Measurements from ENCODE around the gene SSTR3. TPM values are rescaled to one million over a fixed set of nuclear protein-coding genes. Genes with fewer than 3 reads are reported as not detected.
"Not testable (repeated sequence)": the region's sequence is repeated elsewhere in the genome, so short reads cannot be mapped to it uniquely, and the experiment has no call there.

Gene SSTR3
- 1 to 10 TPM in 1 of 4 donors, under 1 TPM in 3; 0.83 to 1.1 (median 0.88) TPM for polyA plus RNA-seq (ENCODE audit: insufficient read length in 4 of 4)

- no peak for DNase-seq (ENCODE audit: low read depth in 4 of 4, low spot score in 2 of 4)
Measured at GRCh38 chr22:37212174-37212906, at the start of gene SSTR3. Gene SSTR3 (minus strand): TSS chr22:37212477. CDS start chr22:37207803, 4,674 bp downstream.

GRCh38 chr22:37260901-37261336 is 48.6 kb upstream of the SSTR3 start:
- no peak for DNase-seq (ENCODE audit: low read depth in 4 of 4, low spot score in 2 of 4)

DNA sequence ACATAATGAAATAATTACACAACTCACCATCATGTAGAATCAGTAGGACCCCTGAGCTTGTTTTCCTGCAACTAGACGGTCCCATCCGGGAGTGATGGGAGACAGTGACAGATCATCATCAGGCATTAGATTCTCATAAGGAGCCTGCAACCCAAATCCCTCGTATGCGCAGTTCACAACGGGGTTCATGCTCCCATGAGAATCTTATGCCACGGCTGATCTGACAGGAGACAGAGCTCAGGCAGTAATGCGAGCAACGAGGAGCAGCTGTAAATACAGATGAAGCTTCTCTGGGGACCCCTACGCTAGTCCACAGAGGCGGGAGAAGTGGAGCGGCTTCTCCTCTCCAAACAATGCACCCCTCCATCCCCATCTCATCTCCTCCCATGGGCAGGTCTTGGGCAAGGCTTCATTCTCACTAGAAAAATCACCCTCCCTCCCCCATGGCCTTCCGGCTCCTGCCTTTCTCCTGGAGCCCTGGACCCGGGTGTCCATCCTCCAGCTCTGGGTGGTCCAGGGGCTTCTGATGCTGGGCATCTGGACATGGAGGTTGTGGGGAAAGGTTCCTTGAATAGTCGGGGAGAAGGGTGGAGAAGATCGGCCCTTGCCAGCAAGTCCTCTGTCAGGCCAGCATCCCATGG is 48.0 kb upstream of the SSTR3 start:
- DNase-seq (ENCODE audit: low read depth in 4 of 4, low spot score in 2 of 4), result no peak

DNA sequence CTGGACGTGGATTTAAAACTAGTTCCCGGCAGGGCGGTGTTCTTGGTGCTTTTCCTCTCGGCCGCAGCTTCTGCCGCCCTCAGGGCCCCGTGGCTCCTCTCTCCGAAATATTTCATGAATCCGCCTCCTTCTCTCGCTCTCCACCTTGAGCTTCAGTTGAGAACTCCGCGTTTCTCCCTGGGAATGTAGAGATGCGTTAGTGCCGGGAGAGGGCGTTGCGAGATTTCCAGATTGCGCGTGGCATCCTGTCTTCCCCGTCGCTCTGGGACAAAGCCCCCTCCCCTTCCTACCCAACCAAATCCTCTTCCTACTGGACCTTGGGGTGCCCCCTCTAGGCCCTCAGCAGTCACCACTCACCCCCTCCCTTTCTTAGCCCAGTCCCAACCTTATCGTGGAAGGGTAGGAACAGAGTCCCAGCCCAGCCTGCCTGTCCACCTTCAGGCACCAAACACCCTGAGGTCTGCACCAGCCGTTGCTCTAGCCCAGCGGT is 47.3 kb upstream of the SSTR3 start:
- no peak for DNase-seq (ENCODE audit: low read depth in 4 of 4, low spot score in 2 of 4)

GRCh38 chr22:37258753-37259401 is 46.6 kb upstream of the SSTR3 start:
- no peak for DNase-seq (ENCODE audit: low read depth in 4 of 4, low spot score in 2 of 4)

DNA sequence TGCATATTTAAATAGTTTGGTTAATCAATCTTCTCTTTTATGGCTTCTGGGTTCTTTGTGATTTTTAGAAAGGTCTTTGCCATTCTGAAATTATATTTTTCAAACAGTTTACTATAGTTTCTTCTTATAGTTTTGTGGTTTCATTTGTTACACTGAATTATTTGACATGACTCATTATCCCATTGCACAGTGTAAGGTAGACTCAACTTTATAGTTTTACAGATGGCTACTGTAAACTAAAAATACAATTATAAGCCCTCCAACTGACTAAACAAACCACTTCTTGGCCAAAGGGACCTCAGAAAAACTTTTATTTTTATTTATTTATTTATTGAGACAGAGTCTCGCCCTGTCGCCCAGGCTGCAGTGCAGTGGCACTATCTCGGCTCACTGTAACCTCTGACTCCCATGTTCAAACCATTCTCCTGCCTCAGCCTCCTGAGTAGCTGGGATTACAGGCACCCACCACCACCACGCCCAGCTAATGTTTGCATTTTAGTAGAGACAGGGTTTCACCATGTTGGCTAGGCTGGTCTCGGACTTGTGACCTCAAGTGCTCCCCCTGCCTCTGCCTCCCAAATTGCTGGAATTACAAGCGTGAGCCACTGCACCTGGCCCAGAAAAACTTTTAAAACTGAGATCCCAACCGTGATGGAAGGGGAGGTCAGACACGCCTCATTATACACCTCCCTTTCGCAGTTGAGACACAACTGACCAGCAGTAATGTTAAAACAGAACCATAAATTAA is 45.9 kb upstream of the SSTR3 start:
- no peak for DNase-seq (ENCODE audit: low read depth in 4 of 4, low spot score in 2 of 4)

GRCh38 chr22:37256075-37256726 is 43.9 kb upstream of the SSTR3 start:
- no peak for DNase-seq (ENCODE audit: low read depth in 4 of 4, low spot score in 2 of 4)

DNA sequence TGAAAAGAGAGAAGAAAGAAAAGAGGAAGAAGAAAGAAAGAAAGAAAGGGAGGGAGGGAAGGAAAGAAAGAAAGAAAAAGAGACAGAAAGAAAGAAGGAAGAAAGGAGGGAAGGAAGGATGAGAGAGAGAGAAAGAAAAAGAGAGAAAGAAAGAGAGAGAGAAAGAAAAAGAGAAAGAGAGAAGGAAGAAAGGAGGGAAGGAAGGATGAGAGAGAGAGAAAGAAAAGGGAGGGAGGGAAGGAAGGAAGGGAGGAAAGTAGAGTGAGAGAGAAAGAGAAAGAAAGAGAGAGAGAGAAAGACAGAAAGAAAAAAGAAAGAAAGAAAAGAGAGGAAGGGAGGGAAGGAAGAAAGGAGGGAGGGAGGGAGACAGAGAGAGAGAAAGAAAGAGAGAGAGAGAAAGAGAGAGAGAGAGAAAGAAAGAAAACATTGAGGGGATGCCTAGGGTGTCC is 43.3 kb upstream of the SSTR3 start:
- no peak for DNase-seq (ENCODE audit: low read depth in 4 of 4, low spot score in 2 of 4)

DNA sequence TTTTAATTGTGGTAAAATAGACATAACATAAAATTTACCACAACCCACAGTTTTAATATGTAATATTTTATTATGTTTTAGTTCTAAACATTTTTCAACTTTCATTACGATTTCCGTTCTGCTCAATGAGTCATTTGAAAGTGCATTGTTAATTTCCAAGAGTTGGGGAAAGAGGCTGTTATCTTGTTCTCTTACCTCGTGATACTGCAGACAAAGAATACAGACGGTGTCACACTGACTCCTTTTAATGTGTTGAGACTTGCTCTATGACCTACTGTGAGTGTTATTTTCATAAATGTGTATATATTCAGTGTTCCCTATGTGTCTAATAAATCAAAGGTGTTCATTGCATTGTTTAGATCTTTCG is 42.6 kb upstream of the SSTR3 start:
- DNase-seq (ENCODE audit: low read depth in 4 of 4, low spot score in 2 of 4), result no peak

DNA sequence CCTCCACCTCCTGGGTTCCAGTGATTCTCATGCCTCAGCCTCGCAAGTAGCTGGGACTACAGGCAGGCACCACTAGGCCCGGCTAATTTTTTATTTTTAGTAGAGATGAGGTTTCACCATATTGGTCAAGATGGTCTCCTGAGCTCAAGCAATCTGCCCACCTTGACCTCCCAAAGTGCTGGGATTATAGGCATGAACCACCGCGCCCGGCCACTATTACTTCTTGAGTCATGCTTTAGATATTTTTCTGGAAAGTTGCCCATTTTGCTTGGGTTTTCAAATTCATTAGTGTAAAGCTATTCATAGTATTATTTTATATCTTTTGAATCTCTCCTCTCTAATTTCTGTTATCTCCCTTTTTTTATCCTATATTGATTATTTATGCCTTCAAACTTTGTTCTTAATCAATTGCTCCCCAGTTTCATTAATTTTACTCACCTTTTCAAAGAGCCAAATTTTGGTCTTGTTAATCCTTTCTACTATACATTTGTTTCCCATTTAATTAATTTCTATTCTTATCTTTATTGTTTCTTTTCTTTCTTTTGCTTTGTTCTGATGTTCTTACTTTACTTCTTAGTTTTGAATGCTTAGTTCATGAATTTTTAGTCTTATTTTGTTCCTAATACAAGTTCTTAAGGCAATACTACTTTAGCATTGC is 42.1 kb upstream of the SSTR3 start:
- DNase-seq (ENCODE audit: low read depth in 4 of 4, low spot score in 2 of 4), result no peak

DNA sequence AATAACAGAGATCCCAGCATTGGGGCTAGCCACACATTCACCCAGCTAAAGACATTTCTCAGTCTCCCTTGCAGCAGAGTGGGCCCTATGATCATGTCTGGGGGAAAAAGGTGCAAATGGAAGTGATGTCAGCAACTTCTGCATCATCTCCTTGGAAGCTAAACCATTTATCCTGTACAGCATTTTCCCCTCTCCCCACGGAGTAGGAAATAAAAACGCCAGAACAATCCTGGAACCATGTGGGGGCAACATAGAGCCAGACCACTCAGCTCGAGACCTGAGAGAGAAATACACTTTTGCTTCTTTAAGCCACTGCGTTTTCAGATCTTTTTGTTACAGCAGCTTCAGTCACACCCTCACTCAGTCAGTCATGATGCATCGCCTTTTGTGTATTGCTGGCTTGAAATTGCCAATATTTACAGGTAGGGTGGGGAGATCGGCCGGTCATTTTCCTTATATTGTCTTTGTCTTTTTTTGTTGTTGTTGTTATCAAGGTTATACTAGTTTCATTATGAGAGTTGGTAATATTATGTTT is 40.9 kb upstream of the SSTR3 start:
- DNase-seq (ENCODE audit: low read depth in 4 of 4, low spot score in 2 of 4), result no peak

- DNase-seq (ENCODE audit: low read depth in 4 of 4, low spot score in 2 of 4), result not testable (repeated sequence)
Measured at GRCh38 chr22:37251836-37252235, 39.6 kb upstream of the SSTR3 start.

GRCh38 chr22:37249986-37250385 is 37.7 kb upstream of the SSTR3 start:
- DNase-seq (ENCODE audit: low read depth in 4 of 4, low spot score in 2 of 4), result no peak

DNA sequence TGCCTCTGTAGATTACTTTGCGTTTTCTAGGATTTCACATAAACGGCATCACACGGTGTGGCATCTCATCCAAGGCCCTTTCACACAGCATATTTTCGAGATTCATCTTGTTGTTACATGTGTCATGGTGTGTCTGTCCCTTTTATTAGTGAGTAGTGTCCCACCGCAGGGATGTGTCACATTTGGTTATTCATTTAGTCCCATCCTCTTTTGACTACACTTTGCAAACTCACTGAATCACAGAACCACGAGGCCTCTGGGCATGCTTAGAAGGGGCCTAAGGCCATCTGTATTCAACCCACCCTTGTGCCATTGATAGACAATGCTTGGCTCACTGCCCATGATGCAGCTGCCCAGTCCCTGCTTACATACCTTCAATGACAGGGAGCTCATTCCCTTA is 36.0 kb upstream of the SSTR3 start:
- no peak for DNase-seq (ENCODE audit: low read depth in 4 of 4, low spot score in 2 of 4)

GRCh38 chr22:37245740-37246139 is 33.5 kb upstream of the SSTR3 start:
- DNase-seq (ENCODE audit: low read depth in 4 of 4, low spot score in 2 of 4), result no peak

DNA sequence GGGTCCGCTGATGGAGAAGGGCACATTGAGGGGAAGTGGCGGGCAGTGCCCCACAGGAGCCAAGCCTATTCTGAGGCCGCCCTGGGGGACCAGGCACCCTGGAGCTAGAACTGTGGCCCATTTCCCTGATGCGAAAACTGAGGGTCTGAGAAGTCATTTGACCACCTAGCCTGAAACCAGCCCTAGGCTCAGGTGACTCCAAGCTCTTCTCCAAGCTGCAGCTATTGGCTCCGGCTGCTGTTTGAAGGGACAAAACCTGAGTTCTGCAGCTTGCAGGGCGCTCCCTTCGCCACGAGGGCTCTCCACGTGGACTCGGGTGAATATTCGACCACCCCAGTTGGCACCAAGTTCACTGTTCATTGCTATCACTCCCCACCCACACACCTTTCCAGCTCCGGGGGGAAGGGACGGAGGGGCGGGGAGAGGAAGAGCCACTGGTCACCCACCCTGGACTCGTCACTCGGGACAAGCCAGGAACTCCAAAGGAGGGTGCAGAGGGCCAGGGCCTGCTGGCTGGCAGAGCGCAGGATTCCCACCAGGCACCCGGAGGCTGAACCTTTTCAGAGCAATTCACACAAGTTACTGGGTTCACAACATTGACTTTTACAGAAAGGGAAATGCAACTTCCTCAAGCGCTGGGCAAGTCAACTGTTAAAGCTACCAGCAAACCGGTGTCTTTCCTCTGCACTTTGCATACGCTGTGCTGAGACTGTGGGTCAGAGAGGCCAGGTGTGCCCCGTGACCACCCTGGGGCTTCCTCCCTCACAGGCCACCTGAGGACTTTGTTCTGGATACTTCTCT is 32.8 kb upstream of the SSTR3 start:
- DNase-seq (ENCODE audit: low read depth in 4 of 4, low spot score in 2 of 4), result no peak

DNA sequence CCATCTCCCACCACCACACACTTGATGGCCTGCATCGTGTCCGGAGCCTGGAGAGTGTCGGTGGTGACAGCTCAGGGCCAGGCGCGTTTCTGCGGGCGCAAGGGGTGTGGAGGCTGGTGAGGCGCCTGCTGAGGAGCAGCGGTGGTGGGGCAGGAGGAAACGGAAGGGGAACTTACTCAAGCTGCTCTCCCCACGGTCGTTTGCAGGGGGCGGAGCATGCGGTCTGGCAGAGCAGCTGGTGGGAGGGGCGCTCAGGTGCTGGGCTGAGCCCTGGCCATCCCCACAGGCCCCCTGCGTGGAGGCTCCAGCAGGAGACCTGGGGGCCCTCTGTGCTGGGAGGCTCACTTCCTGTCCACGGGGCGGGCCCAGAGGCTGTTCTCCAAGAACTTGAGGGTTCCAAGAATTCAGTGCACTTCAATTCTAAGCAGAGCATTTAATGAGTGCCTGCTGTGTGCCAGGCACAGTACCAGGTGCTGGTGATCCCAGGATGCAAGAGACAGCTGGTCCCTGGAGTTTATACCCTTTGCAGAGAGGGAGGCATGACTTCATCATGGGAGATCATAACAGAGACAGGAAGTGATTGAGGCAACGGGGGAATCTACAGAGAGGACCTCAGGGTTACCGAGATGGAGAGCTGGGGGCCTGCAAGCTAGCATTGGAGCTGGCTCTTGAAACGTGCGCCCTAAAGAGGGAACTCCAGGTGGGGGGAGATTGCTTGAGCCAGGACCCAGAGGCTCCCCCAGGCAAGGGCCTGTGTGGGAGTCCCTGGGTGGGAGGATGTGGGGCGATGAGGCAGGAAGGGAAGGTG is 32.0 kb upstream of the SSTR3 start, which contains the start of gene RAC2:
Gene RAC2, minus strand, starts transcription at position 156 of the 808 bp plus-strand sequence. Its CDS starts 121 bp downstream, at position 35.
- peak in 1 of 4 donors; percentile 39 for DNase-seq (ENCODE audit: low read depth in 4 of 4, low spot score in 2 of 4)

All from left renal cortex interstitium (tissue), 4 donors.